OCI-LY7 (cell line): Measurements from ENCODE around the gene CENPX. TPM values are rescaled to one million over a fixed set of nuclear protein-coding genes. Genes with fewer than 3 reads are reported as not detected.

ENCODE experiments used
- BruUV-seq: library from RNA; stranded (reverse); fragments of 400-500 nt; replicated peaks from 2 replicates; lab custom pipeline; 2021; lab: Mats Ljungman, UMichigan
- CTCF ChIA-PET: fragments of 300-600 bp; sonication (Branson Sonifier 250); formaldehyde crosslinking; loops from one replicate; lab custom pipeline; 2022; ENCODE audit warnings: antibody characterized with exemption; ENCODE audit not compliant: unreplicated experiment; lab: Charles Lee
- POLR2A ChIA-PET: fragments of 300-600 bp; sonication (Branson Sonifier 250); formaldehyde crosslinking; loops from one replicate; lab custom pipeline; 2022; ENCODE audit warnings: antibody characterized with exemption; lab: Charles Lee
- DNase-seq: peaks from one replicate; pipeline ENCODE4 v3.0.0-alpha.2; 2015; ENCODE audit warnings: low spot score
- H2AFZ ChIP-seq: fragments of 200-600 bp; sonication (generic), shearing (Covaris generic); 2 replicates; pipeline ENCODE4 v1.6.1; 2014; ENCODE audit warnings: mild to moderate bottlenecking, antibody characterized with exemption, low read length, moderate library complexity
- H3K27ac ChIP-seq: fragments of 200-600 bp; sonication (generic); 2 replicates; pipeline ENCODE4 v1.5.1; 2014; ENCODE audit warnings: mixed run types, low read depth, mild to moderate bottlenecking, moderate library complexity, low read length, inconsistent platforms; ENCODE audit not compliant: poor library complexity, severe bottlenecking
- H3K36me3 ChIP-seq: fragments of 200-600 bp; sonication (generic); 2 replicates; pipeline ENCODE4 v1.6.1; 2014; ENCODE audit warnings: mild to moderate bottlenecking, antibody characterized with exemption, low read length, moderate library complexity, mixed read lengths; ENCODE audit not compliant: insufficient read depth
- H3K4me1 ChIP-seq: fragments of 200-600 bp; sonication (generic); 2 replicates; pipeline ENCODE4 v1.5.1; 2014; ENCODE audit warnings: mild to moderate bottlenecking, low read length; ENCODE audit not compliant: insufficient read depth, poor library complexity, severe bottlenecking
- H3K4me2 ChIP-seq: fragments of 200-600 bp; sonication (generic); 2 replicates; pipeline ENCODE4 v1.6.1; 2014; ENCODE audit warnings: mild to moderate bottlenecking, low read length
- H3K4me3 ChIP-seq: fragments of 200-600 bp; sonication (generic); 2 replicates; pipeline ENCODE4 v1.5.1; 2014; ENCODE audit warnings: mild to moderate bottlenecking, low read depth, low read length; ENCODE audit not compliant: poor library complexity, severe bottlenecking
- H3K79me2 ChIP-seq: fragments of 200-600 bp; sonication (generic); 2 replicates; pipeline ENCODE4 v1.6.1; 2016; ENCODE audit warnings: low read depth, mild to moderate bottlenecking, low read length, moderate library complexity, mixed read lengths; ENCODE audit not compliant: insufficient read depth
- H3K9me2 ChIP-seq: fragments of 200-600 bp; sonication (generic); 2 replicates; pipeline ENCODE4 v1.6.1; 2016; ENCODE audit warnings: mild to moderate bottlenecking, low read length, mixed read lengths; ENCODE audit not compliant: insufficient read depth
- H3K9me3 ChIP-seq: fragments of 200-600 bp; sonication (generic); 2 replicates; pipeline ENCODE4 v1.6.1; 2014; ENCODE audit warnings: mild to moderate bottlenecking, mixed run types, low read length, mixed read lengths
- H4K20me1 ChIP-seq: fragments of 200-600 bp; sonication (generic); 2 replicates; pipeline ENCODE4 v1.6.1; 2014; ENCODE audit warnings: mild to moderate bottlenecking, antibody characterized with exemption, low read length, moderate library complexity, mixed read lengths; ENCODE audit not compliant: insufficient read depth
- CTCF ChIP-seq: fragments of 200-600 bp; sonication (generic); conservative IDR thresholded peaks from 2 replicates; pipeline ENCODE4 v1.5.1; 2014; ENCODE audit warnings: mild to moderate bottlenecking, antibody characterized with exemption, low read length, moderate library complexity, mixed read lengths
- EZH2phosphoT487 ChIP-seq: fragments of 200-600 bp; sonication (generic); IDR thresholded peaks from 2 replicates; pipeline ENCODE4 v1.6.1; 2018; ENCODE audit warnings: low read depth, borderline replicate concordance, mild to moderate bottlenecking, mixed run types, antibody characterized with exemption, low read length, moderate library complexity, mixed read lengths
- intact Hi-C: fragments of 100-400 bp; cut with micrococcal nuclease; formaldehyde crosslinking; loops from one replicate; pipeline ENCODE4 v1.10.0; 2022; ENCODE audit not compliant: unreplicated experiment
- total RNA-seq, 2 experiments: library from RNA; depleted of rRNA in 1 of 2; stranded (reverse); fragments of >200 nt in 1 of 2; shearing (Covaris generic) in 1 of 2; gene quantifications; 2 replicates each; pipeline ENCODE4 v1.2.3, GENCODE V29; 2014 to 2022

The CENPX gene
- total RNA-seq, 2 experiments from 2014 or later, result 130 to 251 TPM

- TF ChIP-seq CTCF, result no peak
- TF ChIP-seq EZH2phosphoT487, result no peak
- no TSS peak for BruUV-seq
- peaks cover 8% of the 10 kb centered on the region; the same call in 1 of the 2 replicates for H3K79me2 ChIP-seq
- no peaks in the 10 kb centered on the region for H4K20me1 ChIP-seq
- intact Hi-C loops, result no loop called here
- H3K4me2 ChIP-seq, result peak overlapping the region; percentile 91; the same call in 1 of the 2 replicates
- H3K4me1 ChIP-seq, result peaks cover 21% of the 10 kb centered on the region
- H3K36me3 ChIP-seq, result peaks cover 55% of the 10 kb centered on the region
- no peak for DNase-seq
- no peak overlapping the region for H2AFZ ChIP-seq
- POLR2A ChIA-PET, result interaction anchor here (0.9 kb wide), 1 partner anchor 16 kb away, joined by 4 read pairs; the partner anchor contains the start of gene DCXR
- CTCF ChIA-PET, result no interaction called here
- H3K4me3 ChIP-seq, result no peak overlapping the region
- H3K9me3 ChIP-seq, result no peaks in the 10 kb centered on the region
- H3K27ac ChIP-seq, result no peak overlapping the region
- no peaks in the 10 kb centered on the region for H3K9me2 ChIP-seq
These were observed 31.0 kb upstream of the CENPX start for GRCh38 chr17:82053556-82054263.

- peaks cover 49% of the 10 kb centered on the region for H3K36me3 ChIP-seq
- intact Hi-C loops, result no loop called here
- BruUV-seq, result no TSS peak
- H3K4me2 ChIP-seq, result peak overlapping the region; percentile 91
- H3K79me2 ChIP-seq, result peaks cover 8% of the 10 kb centered on the region; the same call in 1 of the 2 replicates
- ChIA-PET POLR2A (no interaction called here), CTCF (no interaction called here)
- no peak overlapping the region for H2AFZ ChIP-seq
- peaks cover 21% of the 10 kb centered on the region for H3K4me1 ChIP-seq
- H4K20me1 ChIP-seq, result no peaks in the 10 kb centered on the region
- no peak for DNase-seq
- no peaks in the 10 kb centered on the region for H3K9me2 ChIP-seq
- H3K9me3 ChIP-seq, result no peaks in the 10 kb centered on the region
- TF ChIP-seq CTCF (no peak), EZH2phosphoT487 (no peak)
- no peak overlapping the region for H3K27ac ChIP-seq
- H3K4me3 ChIP-seq, result peak overlapping the region; percentile 75
These were observed 30.5 kb upstream of the CENPX start for GRCh38 chr17:82053130-82053529.

- POLR2A ChIA-PET, result no interaction called here
- CTCF ChIA-PET, result no interaction called here
- H2AFZ ChIP-seq, result no peak overlapping the region
- H3K27ac ChIP-seq, result no peak overlapping the region
- no peaks in the 10 kb centered on the region for H3K9me3 ChIP-seq
- BruUV-seq, result no TSS peak
- H3K4me2 ChIP-seq, result peak overlapping the region; percentile 91
- H3K36me3 ChIP-seq, result peaks cover 45% of the 10 kb centered on the region
- intact Hi-C loops, result no loop called here
- H3K4me3 ChIP-seq, result peak overlapping the region; percentile 75
- H3K4me1 ChIP-seq, result peaks cover 21% of the 10 kb centered on the region
- no peaks in the 10 kb centered on the region for H3K9me2 ChIP-seq
- no peaks in the 10 kb centered on the region for H4K20me1 ChIP-seq
- H3K79me2 ChIP-seq, result peaks cover 8% of the 10 kb centered on the region; the same call in 1 of the 2 replicates
- DNase-seq, result no peak
- no peak for TF ChIP-seq EZH2phosphoT487
- TF ChIP-seq CTCF, result no peak
These were observed 30.0 kb upstream of the CENPX start for GRCh38 chr17:82052638-82053059.
